Germinal center (tissue), 1 donor: ENCODE measurements around the gene ADORA2B.

Source experiments
- DNase-seq: peaks from one replicate; pipeline ENCODE4 v3.0.0; 2012; ENCODE audit warnings: mixed read lengths, low spot score

ADORA2B gene

GRCh38 chr17:15996322-15996721 lies 51.4 kb downstream of the ADORA2B start:
- DNase-seq: no peak

GRCh38 chr17:15998031-15998562 lies 53.2 kb downstream of the ADORA2B start:
- peak; percentile 11 for DNase-seq

DNA sequence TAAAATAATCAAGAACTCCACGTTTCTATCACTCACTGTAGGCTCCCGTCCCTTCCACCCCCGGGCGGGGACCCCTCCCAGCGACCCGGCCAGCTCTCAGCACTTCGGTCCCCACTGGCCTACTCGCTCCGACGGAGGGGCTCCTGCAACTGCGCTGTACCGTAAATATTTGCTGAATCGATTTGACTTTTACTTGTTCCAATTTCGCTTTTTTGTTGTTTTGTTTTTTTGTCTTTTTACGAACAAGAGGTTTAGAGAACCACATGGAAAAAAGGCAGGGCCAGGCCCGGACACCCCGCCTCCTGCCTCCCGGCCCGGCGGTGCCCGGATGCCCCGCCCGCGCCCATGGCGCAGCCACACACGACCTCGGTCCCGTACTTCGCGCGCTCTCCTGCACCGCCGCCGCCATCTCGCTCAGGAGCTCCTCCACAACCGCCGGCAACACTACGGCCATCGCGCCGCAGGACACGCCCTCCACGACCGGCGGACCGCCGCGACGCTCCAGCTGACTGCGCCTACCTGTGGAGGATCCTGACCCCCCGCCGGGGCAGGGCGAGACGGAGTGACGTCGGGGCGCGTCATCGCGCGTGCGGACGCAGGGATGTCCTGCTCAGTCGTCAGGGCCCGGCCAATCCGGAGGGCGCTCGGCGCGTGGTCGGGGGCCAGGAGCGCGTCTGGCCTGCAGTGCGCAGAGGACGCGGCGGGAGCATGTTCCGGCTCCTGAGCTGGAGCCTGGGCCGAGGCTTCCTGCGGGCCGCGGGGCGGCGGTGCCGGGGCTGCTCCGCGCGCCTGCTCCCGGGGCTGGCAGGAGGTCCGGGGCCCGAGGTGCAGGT lies 54.4 kb downstream of the ADORA2B start, which contains the start of the genes TTC19 and ZSWIM7:
TSS of gene TTC19 (plus strand) at position 684 of the 833 bp plus-strand sequence. CDS start at position 709, 25 bp downstream.
TSS of gene ZSWIM7 (minus strand) at position 564 of the 833 bp plus-strand sequence. CDS start at position 454, 110 bp downstream.
- DNase-seq: peak; percentile 96

- no peak for DNase-seq
Measured at GRCh38 chr17:15999974-16000827, 55.3 kb downstream of the ADORA2B start.

GRCh38 chr17:16001226-16001897 lies 56.4 kb downstream of the ADORA2B start:
- DNase-seq: no peak

- no peak for DNase-seq
Measured at GRCh38 chr17:16002708-16003260, 57.9 kb downstream of the ADORA2B start.

DNA sequence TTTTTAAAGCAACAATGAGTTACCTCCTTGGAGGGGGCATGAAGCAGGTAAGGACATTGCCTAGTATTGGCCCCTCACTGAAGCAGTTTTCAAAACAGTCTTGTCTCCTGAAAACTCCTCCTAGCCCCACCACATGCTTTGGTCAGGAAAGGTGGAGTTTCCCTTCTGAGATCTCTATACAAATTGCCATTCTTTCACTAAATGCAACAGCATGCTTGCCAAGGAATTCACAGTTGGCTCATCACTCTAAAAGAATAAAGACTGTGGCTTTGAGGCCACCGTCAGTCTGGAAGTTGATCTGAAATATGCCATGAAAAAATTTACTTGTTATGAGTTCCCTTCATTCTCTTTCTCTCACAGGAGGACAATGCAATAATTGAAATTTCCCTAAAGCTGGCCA lies 58.9 kb downstream of the ADORA2B start:
- no peak for DNase-seq

GRCh38 chr17:16005636-16006035 lies 60.7 kb downstream of the ADORA2B start:
- no peak for DNase-seq

- DNase-seq: no peak
Measured at GRCh38 chr17:16007439-16007838, 62.5 kb downstream of the ADORA2B start.

- no peak for DNase-seq
Measured at GRCh38 chr17:16013943-16014407, 69.0 kb downstream of the ADORA2B start.

GRCh38 chr17:16019347-16019746 lies 74.4 kb downstream of the ADORA2B start:
- DNase-seq: no peak

DNA sequence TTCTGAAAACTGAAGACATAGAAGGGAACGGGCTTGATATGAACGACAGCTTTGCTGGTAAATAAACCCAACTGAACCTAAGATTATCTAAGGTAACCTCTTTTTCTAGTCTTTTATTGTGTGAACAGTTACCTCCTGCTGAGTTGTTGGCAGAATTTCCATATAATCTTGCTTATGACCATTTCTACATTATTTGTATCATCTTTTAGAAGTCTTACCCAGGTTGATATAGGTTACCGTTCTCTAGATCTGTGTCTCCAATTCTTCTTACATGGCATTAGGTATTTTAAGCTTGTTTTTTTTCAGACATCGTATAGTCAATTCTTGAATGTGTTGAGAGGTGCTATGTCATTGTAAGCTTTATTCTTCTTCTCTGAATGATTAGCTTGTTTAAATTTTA lies 79.0 kb downstream of the ADORA2B start:
- no peak for DNase-seq

- no peak for DNase-seq
Measured at GRCh38 chr17:16025202-16025601, 80.3 kb downstream of the ADORA2B start.
